HG02870 (cell line): ENCODE results near the gene SLX4IP.

ENCODE experiments used
- ATAC-seq: cut with Tn5 transposase; IDR thresholded peaks from one replicate; pipeline ENCODE4 v1.9.1; 2021; ENCODE audit warnings: mild to moderate bottlenecking, moderate library complexity; ENCODE audit not compliant: unreplicated experiment

SLX4IP gene

DNA sequence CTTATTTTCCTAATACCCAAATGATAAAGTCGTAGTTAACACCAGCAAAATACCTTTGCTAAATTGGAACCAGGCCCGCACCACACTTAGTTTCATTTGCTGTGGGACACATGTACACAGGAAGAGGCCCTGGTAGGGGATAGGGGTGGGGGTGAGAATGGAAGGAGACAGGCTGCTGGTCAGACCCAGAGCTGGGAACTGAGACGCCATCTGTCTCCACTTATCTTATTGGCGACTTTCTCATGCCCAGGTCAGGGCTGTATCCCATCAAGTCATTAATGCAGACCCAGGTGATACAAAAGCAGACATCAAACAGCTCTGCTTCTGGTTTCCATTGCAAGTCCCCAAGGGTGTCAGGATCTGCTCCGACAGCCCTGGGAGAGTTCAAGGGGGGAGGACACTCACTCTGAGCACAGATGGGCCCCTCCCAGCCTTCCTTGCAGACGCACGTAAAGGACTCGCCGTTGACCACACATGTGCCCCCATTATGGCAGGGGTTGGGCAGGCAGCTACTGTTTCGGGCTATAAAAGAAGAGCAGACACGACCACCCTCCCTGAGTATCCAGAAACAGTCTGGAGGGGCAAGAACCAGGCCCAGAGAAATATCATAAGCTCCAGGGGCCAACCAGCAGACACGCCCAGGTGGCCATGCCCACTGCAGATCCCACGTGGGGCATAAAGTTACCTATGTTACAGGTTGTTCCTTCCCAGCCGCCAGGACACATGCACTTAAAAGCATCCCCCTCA, 209.5 kb downstream of the SLX4IP start:
- peak; percentile 37 for ATAC-seq

DNA sequence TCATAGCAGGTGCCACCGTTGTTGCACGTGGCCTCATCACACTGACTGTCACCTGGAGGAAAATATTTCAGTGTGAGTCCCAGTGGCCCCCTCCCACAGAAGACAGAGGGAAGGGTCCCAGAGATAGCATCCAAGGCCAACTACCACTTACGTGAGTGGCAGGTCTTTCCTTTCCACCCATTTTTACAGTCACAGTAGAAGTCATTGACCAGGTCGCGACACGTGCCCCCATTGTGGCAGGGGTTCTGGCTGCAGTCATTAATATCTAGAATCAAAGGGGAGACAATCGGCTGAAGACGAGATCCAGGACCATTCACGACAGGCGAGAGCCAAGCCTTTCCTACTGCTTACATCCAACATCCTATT, 210.1 kb downstream of the SLX4IP start:
- no peak for ATAC-seq

DNA sequence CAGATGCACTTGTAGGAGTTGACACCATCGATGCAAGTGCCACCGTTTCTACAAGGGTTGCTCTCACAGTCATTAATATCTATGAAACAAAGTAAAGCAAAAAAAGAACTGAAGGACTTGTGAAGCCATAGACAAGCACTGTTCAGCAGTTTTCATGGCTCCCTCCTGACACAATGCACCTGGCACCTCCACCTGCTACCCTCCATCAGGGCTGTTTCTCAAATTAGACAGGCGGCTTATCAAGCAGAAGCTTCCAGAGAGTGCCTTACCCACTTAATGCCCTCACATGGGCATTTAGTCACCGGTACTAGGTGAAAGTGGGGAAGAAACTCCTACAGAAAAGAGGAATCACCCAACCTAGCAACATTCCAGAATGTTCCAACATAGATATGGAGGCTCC, 210.9 kb downstream of the SLX4IP start:
- ATAC-seq: no peak

DNA sequence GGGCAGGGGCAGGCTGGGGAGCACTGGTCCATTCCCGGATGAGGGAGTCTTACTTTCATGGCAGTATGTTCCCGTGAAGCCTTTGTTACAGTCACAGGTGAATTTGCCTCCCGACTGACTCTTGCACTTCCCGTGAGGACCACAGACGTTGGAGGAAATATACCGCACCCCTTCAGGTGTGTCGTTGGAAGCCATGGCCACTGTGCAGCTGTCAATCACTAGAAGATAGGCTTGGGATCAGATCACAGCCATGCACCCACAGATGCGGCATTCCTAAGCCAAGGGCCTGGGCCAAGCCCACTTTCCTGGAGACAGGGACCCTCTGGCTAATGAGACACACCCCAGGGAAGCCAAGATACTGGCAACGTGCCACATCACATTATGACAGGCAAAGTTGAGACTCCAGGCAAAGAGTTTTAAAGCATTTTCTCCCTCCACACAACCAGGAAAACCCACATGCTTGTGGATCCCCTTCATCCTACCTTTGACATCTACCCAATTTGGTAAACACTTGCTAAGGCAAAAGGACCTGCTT, 211.8 kb downstream of the SLX4IP start:
- no peak for ATAC-seq

DNA sequence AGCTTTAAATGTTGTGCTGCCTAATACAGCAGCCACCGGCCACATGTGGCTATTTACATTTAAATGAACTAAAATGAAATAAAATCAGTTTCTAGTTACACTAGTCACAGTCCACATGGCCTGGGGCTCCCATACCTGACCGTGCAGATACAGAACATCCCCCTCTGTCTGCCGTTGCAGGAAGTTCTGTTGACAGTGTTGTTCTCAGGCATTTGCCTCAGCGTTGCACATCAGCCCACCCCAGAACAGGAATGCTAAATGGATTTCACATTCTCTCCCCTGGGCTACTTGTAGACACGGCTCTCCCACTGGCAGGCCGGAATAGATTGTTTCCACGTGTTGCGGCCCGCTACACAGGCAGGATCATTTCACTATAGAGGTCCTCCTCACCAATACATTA, 212.4 kb downstream of the SLX4IP start:
- ATAC-seq: no peak

DNA sequence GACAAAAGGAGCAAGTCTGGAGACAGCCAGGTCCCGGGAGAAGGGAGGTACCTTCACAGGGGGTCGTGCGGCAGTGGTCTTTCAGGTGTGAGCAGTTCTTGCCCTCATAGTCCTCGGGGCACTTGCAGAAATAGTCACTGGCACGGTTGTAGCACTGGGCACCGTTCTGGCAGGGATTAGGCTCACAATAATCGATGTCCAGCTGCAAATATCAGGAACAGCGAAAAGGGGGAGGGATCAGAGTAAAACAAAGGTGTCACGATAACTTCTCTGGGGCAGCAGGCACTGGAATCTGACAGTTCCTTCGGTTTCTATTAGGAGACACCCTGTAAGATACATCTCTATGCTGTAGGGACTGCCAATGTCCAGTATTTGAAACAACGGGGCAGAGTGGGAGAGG, 212.8 kb downstream of the SLX4IP start:
- ATAC-seq: no peak

DNA sequence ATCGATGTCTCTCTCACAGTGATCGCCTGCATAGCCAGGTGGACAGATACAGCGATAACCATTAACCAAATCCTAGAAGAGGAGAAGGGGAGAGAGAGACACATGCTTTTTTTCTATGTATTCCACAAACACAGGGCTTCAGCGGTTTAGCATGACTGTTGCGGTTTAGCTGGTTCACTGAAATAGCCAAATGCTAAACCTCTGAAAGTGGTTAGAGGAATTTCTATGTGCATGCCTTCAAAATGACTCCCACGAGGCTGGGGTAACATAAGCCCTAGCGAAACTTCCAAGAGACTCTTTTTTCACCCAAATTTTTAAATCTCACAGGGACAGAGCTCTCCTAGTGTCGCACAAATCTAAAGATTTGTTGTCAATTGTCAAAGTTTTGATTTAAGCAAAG, 213.5 kb downstream of the SLX4IP start:
- no peak for ATAC-seq

DNA sequence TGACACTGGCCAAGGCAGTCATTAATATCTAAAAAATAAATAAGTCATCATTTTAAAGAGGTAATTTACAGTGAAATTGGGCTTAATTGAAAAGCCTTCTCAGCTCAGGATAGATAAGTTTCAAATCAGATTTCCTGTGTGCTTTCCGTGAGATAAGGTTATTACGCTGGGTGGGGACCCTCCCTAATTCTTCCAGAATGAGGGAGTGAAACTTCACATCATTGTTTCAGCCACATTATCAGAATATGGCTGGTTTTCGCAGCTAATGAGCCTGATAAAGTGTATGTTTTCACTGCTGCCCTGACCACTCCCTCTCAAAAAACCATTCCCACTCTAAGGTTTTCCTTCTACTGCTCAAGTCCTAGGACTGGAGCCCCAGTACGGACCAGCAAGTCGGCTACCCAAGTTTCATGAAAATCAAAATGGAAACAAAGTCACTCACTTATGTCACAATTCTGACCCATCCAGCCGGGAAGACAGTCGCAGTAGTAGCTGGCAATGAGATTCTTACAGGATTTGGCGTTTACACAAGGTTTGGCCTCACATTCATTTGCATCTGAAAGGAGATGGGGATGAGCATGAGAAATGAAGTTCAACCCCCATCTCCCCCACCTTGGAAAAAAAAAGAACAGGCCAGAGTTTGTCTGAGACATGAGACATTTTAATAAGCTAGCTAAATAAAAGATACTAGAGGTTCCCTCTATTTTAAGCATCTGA, 214.1 kb downstream of the SLX4IP start:
- no peak for ATAC-seq

DNA sequence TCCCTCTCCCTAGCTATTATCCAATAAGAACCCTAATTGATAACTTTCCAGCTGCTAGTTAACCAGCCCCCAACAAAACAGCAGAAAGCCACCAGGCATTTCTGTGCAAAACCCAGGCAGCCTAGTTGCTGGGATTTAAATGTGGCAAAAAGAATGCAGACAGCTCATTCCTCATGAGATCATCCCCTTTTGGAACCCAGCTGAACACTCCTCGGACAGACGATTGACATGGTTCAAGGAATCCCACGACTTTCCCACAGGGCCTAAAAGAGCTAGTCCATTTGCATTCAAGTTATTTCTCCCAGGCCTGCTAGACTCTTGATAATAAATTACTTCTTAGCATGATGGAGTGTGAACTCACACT, 214.7 kb downstream of the SLX4IP start:
- no peak for ATAC-seq

DNA sequence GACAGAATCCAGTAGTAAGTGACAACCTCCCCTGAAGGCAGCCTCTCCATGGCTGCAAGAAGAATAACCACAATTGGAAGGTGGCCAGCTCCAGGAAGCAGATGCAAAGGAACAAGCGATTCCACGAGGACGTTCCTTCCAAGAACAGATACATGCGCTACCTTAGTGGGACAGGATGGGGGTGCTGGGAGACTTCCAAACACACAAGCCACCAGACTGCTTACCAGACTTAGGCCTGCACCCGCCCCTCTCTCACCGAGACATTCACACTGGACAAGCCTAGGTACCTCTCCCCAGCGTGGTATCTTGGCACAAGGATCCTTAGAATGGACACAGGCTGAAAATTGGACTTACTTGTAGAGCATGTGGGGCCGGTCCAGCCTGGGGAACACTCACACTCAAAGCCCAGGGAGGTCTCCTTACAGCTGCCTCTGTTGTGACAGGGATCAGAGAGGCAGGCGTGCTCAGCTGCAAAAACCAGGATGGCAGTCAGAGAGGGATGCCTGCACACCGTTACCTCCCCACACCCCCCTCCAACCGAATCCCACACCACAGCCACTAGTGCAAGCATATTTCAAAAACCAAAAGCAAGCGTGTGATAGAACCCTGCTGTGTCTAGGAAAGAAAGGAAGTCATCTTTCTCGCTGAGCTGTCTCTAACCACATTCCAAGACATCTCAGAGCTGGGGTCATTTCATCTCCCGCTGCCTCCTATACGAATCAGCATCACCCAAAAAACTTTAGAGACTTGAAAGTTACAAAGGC, 216.3 kb downstream of the SLX4IP start:
- ATAC-seq: no peak

DNA sequence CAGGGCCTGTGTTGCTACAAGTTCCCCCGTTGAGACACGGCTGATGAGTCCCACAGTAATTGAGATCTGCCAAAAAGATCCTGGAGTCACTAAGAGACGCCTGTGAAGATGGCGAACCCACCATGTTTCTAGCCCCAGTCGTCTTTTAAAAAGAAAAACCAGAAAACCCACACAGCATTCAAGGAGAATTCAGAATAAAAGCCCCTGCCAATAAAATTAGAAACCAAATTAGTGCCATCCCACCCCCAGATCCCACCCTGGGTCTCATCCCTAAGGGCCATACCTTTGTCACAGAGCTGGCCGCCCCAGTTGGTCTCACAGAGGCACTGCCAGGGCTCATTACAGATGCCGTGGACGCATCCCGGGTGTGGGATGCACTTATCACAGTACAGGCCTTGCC, 217.1 kb downstream of the SLX4IP start:
- ATAC-seq: no peak

DNA sequence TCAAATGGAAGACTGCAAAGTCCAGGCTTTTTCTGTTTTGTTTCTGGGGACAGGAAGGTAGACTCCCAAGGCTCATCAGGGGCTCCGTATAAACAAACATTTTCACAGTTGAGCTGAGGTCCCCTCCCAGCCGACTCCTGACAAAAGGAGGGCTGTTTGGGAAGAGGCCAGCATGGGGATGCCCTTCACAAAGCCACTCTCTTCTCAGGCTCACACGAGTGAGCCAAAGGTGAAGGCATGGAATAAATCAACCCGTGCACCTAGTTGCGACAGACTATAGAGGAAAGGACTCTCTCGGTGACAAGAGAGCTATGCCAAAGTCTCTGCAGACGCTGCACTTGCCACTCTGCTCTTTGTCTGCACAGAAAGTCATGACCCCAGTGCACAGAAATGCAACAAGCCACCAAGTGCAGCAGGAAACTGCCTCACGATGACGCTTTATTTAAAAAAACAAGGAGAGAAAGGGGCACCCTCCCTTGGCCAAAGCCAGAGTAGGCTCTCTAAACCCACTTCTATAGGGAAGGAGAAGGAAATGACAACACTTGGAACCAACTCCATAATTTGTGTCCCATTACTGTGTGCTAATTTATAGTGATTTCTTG, 217.7 kb downstream of the SLX4IP start:
- ATAC-seq: no peak

DNA sequence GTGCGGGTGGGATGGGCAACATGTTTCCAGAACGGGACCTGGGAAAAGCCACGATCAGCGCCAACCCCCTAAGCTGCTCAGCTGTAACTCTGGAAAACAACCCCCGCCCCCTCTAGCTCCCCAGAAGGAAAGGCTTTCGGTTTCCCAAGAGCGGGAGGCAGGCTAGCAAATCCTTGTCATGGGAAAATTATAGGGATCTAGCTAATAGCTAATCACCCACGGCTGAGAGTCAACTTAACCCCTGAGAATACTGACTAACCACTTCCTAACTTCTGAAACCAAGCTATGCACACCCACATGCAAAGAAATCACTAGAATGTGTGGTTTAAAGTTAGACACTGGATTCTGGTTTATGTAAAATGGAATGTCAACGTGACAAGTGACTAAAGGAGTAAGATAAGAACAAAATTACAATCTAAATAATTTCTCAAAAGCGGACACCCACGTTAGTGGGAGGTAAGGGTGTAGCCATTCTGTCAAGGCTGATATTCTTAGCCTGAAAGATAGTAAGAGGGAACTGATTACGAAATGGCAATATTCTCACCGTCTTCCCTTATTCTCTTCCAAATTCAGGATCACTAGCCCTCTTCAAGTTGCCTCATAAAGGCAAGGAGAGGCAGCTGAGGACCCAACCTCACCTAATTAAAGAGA, 218.6 kb downstream of the SLX4IP start:
- ATAC-seq: no peak

DNA sequence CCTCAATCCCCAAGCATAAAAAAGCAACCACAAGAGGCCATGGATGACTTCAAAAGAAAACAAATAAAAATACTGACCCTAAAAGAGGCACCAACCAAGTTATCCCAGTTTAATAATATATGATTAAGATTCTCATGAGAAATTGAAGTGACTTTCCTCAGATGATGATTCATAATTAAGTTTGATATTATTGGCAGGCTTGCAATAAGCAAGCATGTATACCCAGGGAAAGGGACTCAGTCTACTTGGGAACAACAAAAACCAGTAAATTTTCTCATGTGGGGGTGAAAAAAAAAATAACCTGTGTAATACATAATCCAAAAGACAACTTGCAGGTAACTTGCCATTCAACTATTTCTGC, 219.1 kb downstream of the SLX4IP start:
- ATAC-seq: no peak

DNA sequence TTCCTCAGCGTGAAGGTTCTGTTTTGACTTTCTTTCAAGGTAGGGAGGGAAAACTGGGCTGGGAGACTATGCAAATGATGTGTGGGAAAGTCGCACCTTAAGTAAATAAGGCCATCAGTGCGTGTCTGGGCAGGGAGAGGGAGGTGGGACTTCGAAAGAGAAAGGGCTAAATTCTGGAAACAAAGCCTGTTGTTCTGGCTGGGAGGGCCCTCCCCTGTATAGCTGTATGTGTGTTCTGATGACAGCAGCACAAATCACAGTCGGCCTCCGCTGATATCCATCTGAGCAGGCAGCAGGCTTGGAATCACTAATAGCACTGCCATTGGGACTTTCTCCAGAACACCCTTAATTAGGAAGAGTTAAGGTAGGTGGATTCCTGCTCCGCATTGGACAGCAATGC, 219.5 kb downstream of the SLX4IP start:
- peak; percentile 62 for ATAC-seq

DNA sequence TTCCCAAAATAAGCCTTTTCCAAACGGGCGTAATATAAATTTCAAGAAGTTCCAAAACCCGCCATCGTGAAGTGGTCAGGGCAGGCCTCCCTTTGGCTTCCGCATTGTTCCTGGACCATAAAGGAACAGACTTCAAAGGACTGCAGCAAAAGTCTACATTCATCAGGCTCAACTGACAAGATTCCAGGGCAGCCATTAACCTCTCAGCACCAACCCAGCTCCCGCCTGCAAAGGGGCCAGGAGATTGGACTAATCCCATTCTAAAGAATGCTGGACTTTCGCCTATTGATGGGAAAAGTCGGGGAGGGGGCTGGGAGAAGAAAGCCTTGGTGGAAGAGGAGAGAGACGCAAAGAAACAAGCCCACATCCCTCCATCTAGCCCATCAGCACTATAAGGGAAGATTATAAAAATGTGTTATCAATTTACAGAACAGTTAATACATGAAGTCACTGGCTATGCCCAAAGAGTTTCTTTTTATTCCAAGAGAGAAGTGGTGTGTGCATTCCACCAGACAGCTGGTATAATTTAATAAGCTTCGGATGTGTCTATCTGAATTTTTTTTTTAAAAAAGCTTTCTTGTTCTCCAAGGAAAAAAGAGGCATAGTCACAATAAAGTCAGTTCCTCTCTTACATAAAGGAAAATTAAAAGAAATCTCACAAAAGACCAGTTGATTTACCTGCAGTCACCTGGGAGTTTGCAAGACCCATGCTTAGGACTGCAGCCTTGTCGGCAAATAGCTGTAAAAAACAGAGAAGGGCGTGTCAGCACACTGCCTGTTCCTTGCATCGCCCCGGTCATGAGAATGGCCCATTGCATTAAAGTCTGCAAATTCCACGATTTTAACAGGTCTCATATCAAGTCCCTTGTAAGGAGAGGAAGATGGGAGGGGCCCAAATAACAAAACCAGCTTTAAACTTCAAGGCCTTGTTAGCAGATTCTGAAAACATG, 220.9 kb downstream of the SLX4IP start:
- ATAC-seq: no peak

DNA sequence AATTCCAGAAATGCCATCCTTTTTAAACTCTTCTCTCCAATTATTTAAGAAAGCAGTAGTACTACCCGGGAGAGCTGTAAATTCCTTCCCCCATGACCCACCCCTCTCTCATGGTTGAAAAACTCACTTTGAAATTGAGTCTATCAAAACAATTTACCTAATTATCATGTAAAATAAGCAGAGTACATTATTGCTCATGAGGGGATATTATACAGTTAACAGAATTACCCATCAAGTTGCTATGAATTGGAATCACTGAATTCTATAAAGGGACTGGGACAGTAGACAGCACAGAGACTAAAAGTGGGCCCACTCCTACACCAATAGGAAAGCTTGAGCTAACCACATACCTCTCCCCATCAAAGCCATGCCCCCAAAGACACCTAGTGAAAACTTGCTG, 222.3 kb downstream of the SLX4IP start:
- no peak for ATAC-seq

DNA sequence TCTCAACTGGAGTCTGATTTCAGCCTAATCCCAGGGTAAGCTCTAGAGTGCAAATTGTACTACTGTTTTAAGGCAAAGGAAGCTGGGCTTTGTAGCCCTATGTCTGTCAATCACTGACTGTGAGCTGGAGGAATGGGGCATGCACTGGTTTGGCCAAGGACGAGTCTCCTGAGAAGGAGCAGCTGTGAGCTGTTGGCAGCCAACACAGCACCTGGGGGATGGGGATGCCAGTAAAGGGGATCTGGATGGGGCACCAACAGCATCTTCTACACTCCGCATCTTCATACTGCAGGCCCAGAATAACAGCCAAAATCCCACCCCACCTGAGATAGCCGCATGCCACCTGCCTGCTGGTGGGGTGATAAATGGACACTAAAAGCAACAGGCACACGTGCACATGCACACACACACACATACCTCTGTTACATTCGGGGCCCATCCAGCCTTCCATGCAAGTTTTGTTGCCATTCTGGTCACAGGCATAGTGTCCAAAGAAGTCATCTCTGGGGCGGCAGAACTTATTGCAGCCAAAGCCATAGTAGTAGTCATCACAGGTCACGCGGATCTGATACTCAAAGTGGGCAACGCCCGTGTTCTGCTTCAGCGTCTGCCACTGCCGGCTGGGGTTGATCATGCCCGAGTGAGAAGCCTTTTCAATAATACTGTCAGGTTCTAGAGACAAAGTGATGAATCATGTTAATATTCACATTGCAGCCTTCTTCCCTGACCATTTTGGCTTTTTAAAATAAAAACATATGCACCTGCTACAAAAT, 223.1 kb downstream of the SLX4IP start:
- no peak for ATAC-seq
